NCI-H2029 treated with DMSO at 0.1 percent for 48 hours (cell line): ENCODE data around the gene TRMT5.

ENCODE experiments used
- DNase-seq: peaks from one replicate; lab custom pipeline; 2025; lab: John Stamatoyannopoulos, UW

The TRMT5 gene

GRCh38 chr14:60980811-60981632 lies at the start of gene TRMT5, which contains the start of gene SLC38A6:
Gene TRMT5, minus strand, starts transcription at chr14:60981079. Its CDS starts 106 bp downstream, at chr14:60980973.
Gene SLC38A6, plus strand, starts transcription at chr14:60981245. Its CDS starts 33 bp downstream, at chr14:60981278.
- DNase-seq = peak; percentile 97

DNA sequence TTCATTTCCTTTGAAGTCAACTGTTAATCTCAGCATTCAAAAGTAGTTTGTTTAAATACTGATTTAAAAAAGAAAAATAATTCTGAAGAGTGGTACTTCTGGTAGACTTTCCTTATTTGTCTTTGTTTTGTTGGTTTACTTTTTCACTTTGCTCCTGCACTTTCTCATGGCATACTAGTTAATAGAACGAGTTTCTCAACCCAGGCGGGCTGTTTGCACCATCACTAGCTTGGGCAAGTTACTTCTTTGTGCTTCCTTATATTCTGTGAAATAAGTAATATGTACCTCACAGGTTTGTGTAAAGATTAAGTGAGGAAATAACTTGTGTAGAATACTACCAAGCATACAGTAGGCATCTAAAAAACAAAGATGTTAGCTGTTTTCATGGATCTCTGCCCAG lies 45.6 kb upstream of the TRMT5 start:
- no peak for DNase-seq

- DNase-seq = peak; percentile 99
Observed at GRCh38 chr14:61025251-61026223, 44.7 kb upstream of the TRMT5 start.

GRCh38 chr14:61019537-61019936 lies 38.7 kb upstream of the TRMT5 start:
- no peak for DNase-seq

GRCh38 chr14:61003571-61003970 lies 22.7 kb upstream of the TRMT5 start:
- no peak for DNase-seq

- DNase-seq = no peak
Observed at GRCh38 chr14:60999536-60999935, 18.7 kb upstream of the TRMT5 start.

DNA sequence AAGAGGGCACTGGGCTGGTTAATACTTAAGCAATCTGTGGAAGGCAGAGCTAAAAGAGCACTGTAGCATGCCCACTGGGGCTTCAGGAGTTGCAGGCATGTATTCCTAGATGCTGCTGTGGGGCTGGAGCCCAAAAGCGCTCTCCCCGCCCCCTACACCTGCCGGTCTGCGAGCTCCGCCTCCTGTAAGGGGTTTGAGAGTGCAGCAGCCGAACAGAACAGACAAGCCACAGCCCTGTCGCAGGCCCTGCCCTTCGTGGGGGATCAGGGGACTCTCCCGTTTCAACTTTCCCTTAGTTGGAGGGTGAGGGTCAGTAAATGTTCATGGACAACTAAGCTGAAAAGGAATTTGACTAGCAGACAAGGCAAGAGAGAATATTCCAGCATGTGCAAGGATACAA lies 17.7 kb upstream of the TRMT5 start:
- no peak for DNase-seq

GRCh38 chr14:60989599-60989998 lies 8.7 kb upstream of the TRMT5 start:
- no peak for DNase-seq

- DNase-seq = no peak
Observed at GRCh38 chr14:60986500-60986899, 5.6 kb upstream of the TRMT5 start.

DNA sequence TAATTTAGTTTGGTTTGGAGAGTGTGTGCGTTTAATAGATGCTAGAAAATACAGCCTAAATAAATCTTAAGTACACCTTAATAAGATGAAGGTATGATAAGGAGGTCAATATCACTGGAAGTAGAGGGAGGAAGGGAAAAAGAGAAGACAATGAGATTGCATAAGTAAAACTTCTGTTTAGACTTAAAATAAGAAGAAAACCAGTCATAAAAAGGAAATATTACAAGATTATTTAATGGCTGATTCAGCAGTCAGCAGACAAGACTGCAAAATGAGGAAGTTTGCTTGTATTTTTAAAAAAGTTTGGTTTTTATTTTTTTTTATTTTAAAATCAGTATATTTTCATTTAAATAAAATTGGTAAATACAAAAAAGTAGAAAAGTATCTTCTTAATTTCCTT lies 3.3 kb upstream of the TRMT5 start:
- no peak for DNase-seq

- no peak for DNase-seq
Observed at GRCh38 chr14:60981633-60982455, 965 bp upstream of the TRMT5 start.

DNA sequence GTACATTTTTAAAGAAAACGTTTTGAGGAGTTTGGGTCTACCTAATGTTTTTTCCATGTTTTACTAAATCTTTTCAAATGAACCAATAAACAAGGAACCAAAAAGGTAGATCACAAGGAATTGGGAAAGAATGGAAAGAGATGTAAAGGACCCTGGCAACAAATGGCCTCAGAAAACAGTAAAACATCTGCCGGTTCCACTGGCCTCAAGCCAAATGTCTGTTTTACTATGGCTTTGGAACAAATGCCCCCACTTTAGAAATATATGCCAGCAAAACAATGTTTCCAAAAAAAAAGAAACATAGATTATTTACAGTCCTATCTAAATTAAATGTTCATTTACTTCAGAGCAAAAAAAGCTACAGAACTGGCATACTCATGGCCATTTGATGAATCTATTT lies 3.0 kb downstream of the TRMT5 start:
- DNase-seq = peak; percentile 91

DNA sequence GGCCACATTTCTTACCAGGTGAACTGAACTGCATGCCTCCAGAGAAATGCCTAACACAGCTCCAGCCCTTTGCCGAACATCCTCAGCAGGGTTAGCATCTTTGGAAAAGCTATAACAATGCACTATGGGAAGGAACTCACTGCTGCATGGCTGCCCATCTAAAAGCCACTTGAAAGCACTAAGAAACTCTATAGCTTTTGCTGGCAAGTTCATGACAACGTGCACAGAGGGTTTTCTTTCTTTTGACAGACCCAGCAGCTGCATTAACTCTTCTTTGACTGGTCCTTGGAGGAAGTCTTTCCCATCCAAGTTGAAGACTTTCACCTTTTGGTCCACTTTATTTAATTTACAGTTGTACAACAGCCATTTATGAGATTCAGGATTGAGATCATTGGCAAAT lies 5.3 kb downstream of the TRMT5 start:
- DNase-seq = no peak

DNA sequence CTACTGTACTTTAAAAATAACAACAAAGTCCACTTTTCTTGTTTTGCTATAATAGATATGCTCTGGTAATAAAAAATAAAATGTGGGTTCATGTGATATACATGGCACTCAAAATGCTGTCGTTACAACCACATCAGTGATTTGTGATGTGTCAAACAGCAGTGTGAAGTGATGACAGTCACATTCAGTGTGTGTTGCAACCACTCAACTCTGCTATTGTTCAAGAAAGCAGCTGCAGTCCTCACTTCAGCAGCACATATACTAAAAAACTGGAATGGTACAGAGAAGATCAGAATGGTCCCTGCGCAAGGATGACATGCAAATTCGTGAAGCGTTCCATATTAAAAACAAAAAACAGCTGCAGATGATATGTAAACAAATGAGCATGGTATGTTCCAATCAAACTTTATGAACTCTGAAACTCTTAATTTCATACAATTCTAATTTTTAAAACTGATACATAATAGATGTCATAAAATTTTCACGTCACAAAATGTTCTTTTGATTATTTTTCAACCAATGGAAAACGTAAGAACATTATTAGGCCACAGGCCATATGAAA lies 6.7 kb downstream of the TRMT5 start:
- no peak for DNase-seq

- no peak for DNase-seq
Observed at GRCh38 chr14:60973070-60973469, 7.8 kb downstream of the TRMT5 start.

DNA sequence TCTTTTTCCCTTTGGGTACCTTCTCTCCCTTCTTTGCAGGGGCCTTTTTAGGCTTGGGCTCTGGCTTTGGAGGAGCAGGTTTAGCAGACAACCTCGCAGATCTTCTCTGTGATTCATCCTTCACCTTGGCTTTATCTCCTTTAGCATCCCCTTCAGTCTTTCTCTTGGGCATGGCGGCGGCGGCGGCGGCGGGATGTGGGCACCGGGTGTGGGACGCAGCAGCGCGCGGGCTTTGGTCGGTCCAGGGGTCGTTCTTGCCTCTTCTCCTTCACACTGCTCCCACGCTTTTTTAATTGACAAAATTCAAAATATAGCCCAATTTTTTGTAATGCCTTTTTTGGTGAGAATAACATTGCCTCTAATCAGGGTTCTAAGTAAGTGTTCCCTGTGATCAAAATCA lies 8.6 kb downstream of the TRMT5 start:
- no peak for DNase-seq

GRCh38 chr14:60971271-60971670 lies 9.6 kb downstream of the TRMT5 start:
- DNase-seq = no peak

- no peak for DNase-seq
Observed at GRCh38 chr14:60970146-60970545, 10.7 kb downstream of the TRMT5 start.

DNA sequence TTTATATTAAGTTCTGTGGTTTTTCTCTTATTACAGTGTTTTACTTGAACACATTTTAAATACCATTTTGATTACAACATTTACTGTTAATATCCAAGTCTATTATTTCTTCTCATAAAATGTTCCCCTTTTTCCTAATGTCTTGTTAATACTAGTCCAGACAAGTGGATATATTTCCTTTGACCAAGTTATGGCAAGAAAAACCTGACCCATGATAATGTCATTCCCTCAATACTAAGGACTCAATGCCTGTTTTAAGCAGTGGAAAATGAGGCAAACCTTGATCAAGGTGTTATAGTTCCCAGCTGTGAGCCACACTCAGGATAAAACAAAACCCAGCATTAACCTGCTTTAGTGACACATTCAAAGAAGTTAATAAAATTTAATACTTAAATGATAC lies 12.2 kb downstream of the TRMT5 start:
- no peak for DNase-seq

- no peak for DNase-seq
Observed at GRCh38 chr14:60968099-60968498, 12.8 kb downstream of the TRMT5 start.

DNA sequence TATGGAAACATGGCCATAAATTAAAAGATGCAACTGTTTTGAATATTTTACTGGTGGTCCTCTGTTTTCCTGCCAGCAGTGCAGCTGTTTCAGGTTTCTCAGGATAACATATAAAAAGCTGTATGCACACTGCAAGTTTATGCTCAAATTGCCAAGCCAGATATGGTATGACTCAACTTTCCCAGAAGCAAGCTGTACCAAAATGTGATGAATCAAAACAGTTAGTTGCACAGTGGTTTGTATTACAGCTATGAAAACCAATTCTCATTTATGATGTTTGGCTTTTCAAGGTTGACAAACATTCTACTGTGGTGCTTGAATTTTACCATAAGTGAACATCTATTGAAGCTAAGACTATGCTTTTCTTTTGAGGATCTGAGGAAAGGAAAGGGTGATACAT lies 15.5 kb downstream of the TRMT5 start:
- no peak for DNase-seq

GRCh38 chr14:60964904-60965303 lies 16.0 kb downstream of the TRMT5 start:
- no peak for DNase-seq
